Uterus (tissue), 4 donors: ENCODE measurements around the gene TWSG1. TPM values are rescaled to one million over a fixed set of nuclear protein-coding genes. Genes with fewer than 3 reads are reported as not detected.

Experiments used
- DNase-seq, 2 donors: peaks; one replicate each; pipeline ENCODE4 v3.0.0-alpha.2; 2019 to 2020
- H3K27ac ChIP-seq, 2 donors: fragments of 200-600 bp; sonication (generic); 1 replicate in 1 of 2; 2 replicates in 1 of 2; pipeline ENCODE4 v1.5.1; 2016 to 2018
- H3K27me3 ChIP-seq, 2 donors: fragments of 200-600 bp; sonication (generic); one replicate each; pipeline ENCODE4 v1.5.1; 2018 to 2019; ENCODE audit warnings: control low read depth in 1 of 2
- H3K36me3 ChIP-seq, 2 donors: fragments of 200-600 bp; sonication (generic); one replicate each; pipeline ENCODE4 v1.5.1; 2019; ENCODE audit warnings: control low read depth in 1 of 2
- H3K4me1 ChIP-seq, 2 donors: fragments of 200-600 bp; sonication (generic); one replicate each; pipeline ENCODE4 v1.5.1; 2018 to 2019; ENCODE audit warnings: control low read depth in 1 of 2
- H3K4me3 ChIP-seq, 2 donors: fragments of 200-600 bp; sonication (generic); 1 replicate in 1 of 2; 2 replicates in 1 of 2; pipeline ENCODE4 v1.5.1; 2018 to 2019; ENCODE audit warnings: mild to moderate bottlenecking in 1 of 2
- H3K9me3 ChIP-seq, 2 donors: fragments of 200-600 bp; sonication (generic); one replicate each; pipeline ENCODE4 v1.5.1; 2019; ENCODE audit warnings: control low read depth in 1 of 2
- POLR2A ChIP-seq, 2 donors: fragments of 450-650 bp; IDR thresholded peaks; one replicate each; pipeline ENCODE4 v1.6.1; 2016; ENCODE audit warnings: antibody characterized with exemption in 2 of 2, mild to moderate bottlenecking in 1 of 2, moderate library complexity in 1 of 2
- intact Hi-C: fragments of 100-400 bp; cut with DNase I; formaldehyde crosslinking; loops from one replicate; pipeline ENCODE4 v1.15.1; 2023; ENCODE audit warnings: low total_unique reads
- total RNA-seq, 4 donors: library from RNA; depleted of rRNA in 3 of 4; stranded (reverse); fragments of >200 nt in 3 of 4; gene quantifications; one replicate each; pipeline versions ENCODE4 v1.1.0 to v1.2.4, GENCODE V29; 2014 to 2023
- TF ChIP-seq, protein P1 (sequence below), 4 experiments: fragments of 200-600 bp in 2 of 4; fragments of 450-650 bp in 2 of 4; sonication (generic) in 2 of 4; IDR thresholded peaks; one replicate each; pipeline ENCODE4 v1.5.1; 2016 to 2019; ENCODE audit warnings: antibody characterized with exemption in 4 of 4, mild to moderate bottlenecking in 2 of 4, moderate library complexity in 1 of 4
- donor health status: DM: yes; HTN: yes; CAD: no.

TWSG1 gene
- total RNA-seq, 4 donors from 2014 or later = 47.6 to 198 (median 61.0) TPM

DNA sequence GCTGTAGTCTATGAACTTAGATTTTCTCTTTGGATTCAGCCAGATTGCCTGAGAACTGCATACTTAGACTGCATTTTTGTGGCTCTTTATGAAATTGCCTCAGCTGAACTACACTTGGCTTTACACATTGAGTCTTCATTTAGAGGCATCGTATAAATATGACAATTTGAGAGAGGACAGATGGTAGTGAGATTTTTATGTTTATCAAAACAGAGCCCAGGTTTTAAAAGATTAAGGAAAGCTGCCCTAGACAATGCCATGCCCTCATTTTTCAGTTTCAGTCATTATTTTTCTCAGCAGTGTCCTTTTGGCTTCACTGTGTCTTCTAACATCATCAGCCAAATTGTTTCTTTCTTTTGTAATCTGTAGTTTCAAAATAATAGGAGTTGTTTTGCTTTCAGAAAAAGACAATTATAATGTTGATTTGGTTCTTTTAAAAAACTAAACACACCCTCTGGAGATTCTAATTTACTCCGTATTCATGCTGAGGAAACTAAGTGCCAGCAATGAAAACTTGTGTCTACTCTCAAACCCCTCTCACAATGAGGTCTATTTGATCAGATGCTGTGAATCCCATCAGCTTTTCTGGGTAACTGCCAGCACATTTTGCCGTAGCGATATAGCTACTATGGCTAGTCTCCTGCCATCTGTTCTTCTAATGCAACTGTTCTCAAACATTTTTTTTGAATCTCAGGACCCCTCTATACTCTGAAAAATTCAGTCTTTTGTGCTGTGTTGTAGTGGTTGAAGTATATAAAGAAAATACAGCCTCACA is 46.2 kb downstream of the TWSG1 start:
- Histone ChIP-seq H3K4me1 (no peaks in the 10 kb centered on the region), H3K36me3 (no peaks in the 10 kb centered on the region), H3K4me3 (no peak overlapping the region), H3K27ac (peak overlapping the region in 1 of 2 donors; percentile 49), H3K27me3 (no peaks in the 10 kb centered on the region), H3K9me3 (no peaks in the 10 kb centered on the region)
- no peak for DNase-seq
- intact Hi-C loops = no loop called here
- TF ChIP-seq POLR2A (IDR thresholded peaks at IDR 0.05) = no peak
- TF ChIP-seq, protein P1, sequence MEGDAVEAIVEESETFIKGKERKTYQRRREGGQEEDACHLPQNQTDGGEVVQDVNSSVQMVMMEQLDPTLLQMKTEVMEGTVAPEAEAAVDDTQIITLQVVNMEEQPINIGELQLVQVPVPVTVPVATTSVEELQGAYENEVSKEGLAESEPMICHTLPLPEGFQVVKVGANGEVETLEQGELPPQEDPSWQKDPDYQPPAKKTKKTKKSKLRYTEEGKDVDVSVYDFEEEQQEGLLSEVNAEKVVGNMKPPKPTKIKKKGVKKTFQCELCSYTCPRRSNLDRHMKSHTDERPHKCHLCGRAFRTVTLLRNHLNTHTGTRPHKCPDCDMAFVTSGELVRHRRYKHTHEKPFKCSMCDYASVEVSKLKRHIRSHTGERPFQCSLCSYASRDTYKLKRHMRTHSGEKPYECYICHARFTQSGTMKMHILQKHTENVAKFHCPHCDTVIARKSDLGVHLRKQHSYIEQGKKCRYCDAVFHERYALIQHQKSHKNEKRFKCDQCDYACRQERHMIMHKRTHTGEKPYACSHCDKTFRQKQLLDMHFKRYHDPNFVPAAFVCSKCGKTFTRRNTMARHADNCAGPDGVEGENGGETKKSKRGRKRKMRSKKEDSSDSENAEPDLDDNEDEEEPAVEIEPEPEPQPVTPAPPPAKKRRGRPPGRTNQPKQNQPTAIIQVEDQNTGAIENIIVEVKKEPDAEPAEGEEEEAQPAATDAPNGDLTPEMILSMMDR (IDR thresholded peaks at IDR 0.05) = no peak

DNA sequence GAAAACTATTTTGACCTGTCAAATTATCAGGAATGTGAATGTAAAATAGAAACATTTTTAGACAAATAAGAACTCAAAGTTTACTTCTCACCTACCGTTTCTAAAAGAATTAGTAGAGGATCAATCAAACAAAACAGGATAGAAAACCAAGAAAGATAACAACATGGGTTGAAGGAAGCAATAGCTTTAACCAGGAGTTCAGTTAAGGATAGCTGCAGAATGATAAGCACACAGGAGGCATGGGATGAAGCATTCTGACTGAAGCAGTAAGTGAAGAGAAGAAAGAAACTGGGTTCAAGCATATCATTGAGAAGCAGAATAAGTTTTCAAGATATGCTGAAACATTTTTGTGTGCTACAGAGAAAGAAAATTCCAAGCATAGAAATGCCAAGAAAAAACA is 52.3 kb downstream of the TWSG1 start:
- DNase-seq = no peak
- no peaks in the 10 kb centered on the region for H3K27me3 ChIP-seq
- TF ChIP-seq, protein P1 (IDR thresholded peaks at IDR 0.05) = no peak
- no peak for TF ChIP-seq POLR2A (IDR thresholded peaks at IDR 0.05)

DNA sequence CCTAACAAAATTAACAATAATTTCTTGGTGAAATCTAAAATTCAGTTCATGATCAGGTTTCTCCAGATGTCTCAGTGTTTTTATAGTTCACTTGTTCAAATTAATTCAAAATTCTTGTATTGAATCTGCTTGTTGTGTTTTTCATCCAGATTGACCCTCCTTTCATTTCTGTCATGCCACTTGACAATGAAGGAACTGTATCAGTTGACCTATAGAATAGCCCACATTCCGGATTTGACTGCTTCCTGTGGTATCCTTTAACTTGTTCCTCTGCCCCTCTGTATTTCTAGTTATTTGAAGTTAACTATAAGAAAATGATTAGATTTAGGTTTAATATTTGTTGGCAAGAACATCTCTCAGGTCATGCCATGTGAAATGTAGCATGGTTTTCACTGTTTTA is 53.3 kb downstream of the TWSG1 start:
- H3K36me3 ChIP-seq = no peaks in the 10 kb centered on the region
- H3K4me1 ChIP-seq = no peaks in the 10 kb centered on the region
- DNase-seq = no peak
- H3K27ac ChIP-seq = no peak overlapping the region
- H3K4me3 ChIP-seq = no peak overlapping the region
- TF ChIP-seq POLR2A (IDR thresholded peaks at IDR 0.05) = no peak
- TF ChIP-seq, protein P1 (IDR thresholded peaks at IDR 0.05) = no peak
- H3K27me3 ChIP-seq = no peaks in the 10 kb centered on the region
- H3K9me3 ChIP-seq = no peaks in the 10 kb centered on the region
- intact Hi-C loops = no loop called here

More for the DNA sequence above, 52.3 kb downstream of the TWSG1 start:
- Histone ChIP-seq H3K9me3 (no peaks in the 10 kb centered on the region), H3K4me1 (no peaks in the 10 kb centered on the region), H3K36me3 (no peaks in the 10 kb centered on the region), H3K4me3 (no peak overlapping the region), H3K27ac (no peak overlapping the region)
- intact Hi-C loops = no loop called here

DNA sequence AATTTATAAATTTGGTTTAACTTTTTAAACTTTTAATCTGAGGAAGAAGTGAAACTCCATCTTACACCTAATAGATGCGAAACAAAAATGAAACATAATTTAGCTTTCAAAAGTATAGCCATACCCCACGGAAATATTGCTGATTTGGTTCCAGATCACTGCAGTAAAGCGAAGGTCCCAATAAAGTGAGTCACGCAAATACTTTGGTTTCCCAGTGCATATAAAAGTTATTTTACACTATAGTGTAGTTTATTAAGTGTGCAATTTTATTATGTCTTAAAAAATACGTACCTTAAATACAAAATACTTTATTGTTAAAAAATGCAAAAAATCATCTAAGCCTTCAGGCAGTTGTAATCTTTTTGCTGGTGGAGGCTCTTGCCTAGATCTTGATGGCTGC is 55.1 kb downstream of the TWSG1 start:
- no peak overlapping the region for H3K27ac ChIP-seq
- TF ChIP-seq POLR2A (IDR thresholded peaks at IDR 0.05) = no peak
- TF ChIP-seq, protein P1 (IDR thresholded peaks at IDR 0.05) = no peak
- intact Hi-C loops = no loop called here
- no peaks in the 10 kb centered on the region for H3K36me3 ChIP-seq
- no peaks in the 10 kb centered on the region for H3K4me1 ChIP-seq
- H3K9me3 ChIP-seq = no peaks in the 10 kb centered on the region
- DNase-seq = no peak
- no peaks in the 10 kb centered on the region for H3K27me3 ChIP-seq
- H3K4me3 ChIP-seq = no peak overlapping the region

DNA sequence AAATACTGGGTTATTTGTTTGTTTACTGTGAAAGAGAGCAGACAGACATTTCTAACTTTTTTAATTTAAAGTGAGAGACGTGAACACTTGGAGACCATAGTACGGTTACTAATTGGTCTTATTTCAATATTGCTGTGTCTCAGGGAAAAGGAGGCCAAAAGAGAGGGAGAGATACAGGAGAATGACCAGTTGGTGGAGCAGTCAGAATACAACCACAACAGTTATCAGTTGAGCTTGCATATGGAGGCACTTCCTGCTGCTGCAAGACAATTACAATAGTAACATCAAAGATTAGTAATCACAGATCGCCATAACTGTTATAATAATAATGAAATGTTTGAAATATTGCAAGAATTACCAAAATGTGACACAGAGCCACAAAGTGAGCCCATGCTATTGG is 58.2 kb downstream of the TWSG1 start:
- TF ChIP-seq, protein P1 (IDR thresholded peaks at IDR 0.05) = no peak
- TF ChIP-seq POLR2A (IDR thresholded peaks at IDR 0.05) = no peak
- Histone ChIP-seq H3K36me3 (no peaks in the 10 kb centered on the region), H3K27ac (no peak overlapping the region), H3K9me3 (no peaks in the 10 kb centered on the region), H3K4me3 (no peak overlapping the region), H3K4me1 (no peaks in the 10 kb centered on the region), H3K27me3 (no peaks in the 10 kb centered on the region)
- no peak for DNase-seq
- intact Hi-C loops = no loop called here
